RWPE1 (cell line): ENCODE results near the gene GTF3C4.

Experiments used
- CTCF ChIA-PET: fragments of 350-600 bp; sonication (Branson Sonifier 250); formaldehyde crosslinking; extraction: SDS; loops from one replicate; lab custom pipeline; 2021; lab: Yijun Ruan, JAX
- POLR2A ChIA-PET: fragments of 400-600 bp; formaldehyde crosslinking; extraction: SDS; loops from one replicate; lab custom pipeline; 2020; ENCODE audit warnings: antibody characterized with exemption; ENCODE audit not compliant: low non-redundant PET; lab: Yijun Ruan, JAX
- DNase-seq: peaks from one replicate; pipeline ENCODE4 v3.0.0; 2012; ENCODE audit warnings: low spot score
- H3K27ac ChIP-seq: fragments of 450-650 bp; 2 replicates; pipeline ENCODE4 v1.5.1; 2017
- TF ChIP-seq, protein P1 (sequence below): fragments of 450-650 bp; conservative IDR thresholded peaks from 2 replicates; pipeline ENCODE4 v1.5.1; 2017; ENCODE audit warnings: low read depth, mild to moderate bottlenecking

Gene GTF3C4

DNA sequence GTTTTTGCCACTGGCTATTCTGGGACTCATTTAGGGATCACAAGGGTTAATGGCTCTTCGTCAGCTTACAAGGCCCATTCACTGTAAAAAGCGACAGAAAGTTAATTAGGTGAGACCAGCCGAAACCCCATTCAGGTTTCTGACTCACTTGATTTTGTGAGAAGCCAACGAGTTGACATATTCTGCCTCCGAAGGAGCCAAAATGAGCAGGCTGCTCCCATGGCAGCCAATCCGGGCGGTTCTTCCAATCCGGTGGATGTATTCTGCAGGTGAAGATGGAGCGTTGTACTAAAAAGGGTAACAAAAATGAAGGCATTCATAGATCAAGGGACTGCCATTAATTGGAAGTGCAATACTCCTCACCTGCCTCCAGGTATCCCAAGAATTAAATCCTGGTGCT lies 40.1 kb upstream of the GTF3C4 start:
- POLR2A ChIA-PET = no interaction called here
- CTCF ChIA-PET = interaction anchor here (0.5 kb wide), 1 partner anchor 11 kb away, joined by 4 read pairs; no protein-coding TSS in a partner anchor
- TF ChIP-seq, protein P1, sequence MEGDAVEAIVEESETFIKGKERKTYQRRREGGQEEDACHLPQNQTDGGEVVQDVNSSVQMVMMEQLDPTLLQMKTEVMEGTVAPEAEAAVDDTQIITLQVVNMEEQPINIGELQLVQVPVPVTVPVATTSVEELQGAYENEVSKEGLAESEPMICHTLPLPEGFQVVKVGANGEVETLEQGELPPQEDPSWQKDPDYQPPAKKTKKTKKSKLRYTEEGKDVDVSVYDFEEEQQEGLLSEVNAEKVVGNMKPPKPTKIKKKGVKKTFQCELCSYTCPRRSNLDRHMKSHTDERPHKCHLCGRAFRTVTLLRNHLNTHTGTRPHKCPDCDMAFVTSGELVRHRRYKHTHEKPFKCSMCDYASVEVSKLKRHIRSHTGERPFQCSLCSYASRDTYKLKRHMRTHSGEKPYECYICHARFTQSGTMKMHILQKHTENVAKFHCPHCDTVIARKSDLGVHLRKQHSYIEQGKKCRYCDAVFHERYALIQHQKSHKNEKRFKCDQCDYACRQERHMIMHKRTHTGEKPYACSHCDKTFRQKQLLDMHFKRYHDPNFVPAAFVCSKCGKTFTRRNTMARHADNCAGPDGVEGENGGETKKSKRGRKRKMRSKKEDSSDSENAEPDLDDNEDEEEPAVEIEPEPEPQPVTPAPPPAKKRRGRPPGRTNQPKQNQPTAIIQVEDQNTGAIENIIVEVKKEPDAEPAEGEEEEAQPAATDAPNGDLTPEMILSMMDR = no peak
- no peak overlapping the region for H3K27ac ChIP-seq
- DNase-seq = no peak

GRCh38 chr9:132630811-132631210 lies 39.5 kb upstream of the GTF3C4 start:
- CTCF ChIA-PET = interaction anchor here (0.5 to 1.2 kb wide), 2 partner anchors 11 to 14 kb away, joined by 3 to 4 read pairs; no protein-coding TSS in a partner anchor
- POLR2A ChIA-PET = no interaction called here
- H3K27ac ChIP-seq = no peak overlapping the region
- DNase-seq = peak; percentile 80
- TF ChIP-seq, protein P1 = no peak

DNA sequence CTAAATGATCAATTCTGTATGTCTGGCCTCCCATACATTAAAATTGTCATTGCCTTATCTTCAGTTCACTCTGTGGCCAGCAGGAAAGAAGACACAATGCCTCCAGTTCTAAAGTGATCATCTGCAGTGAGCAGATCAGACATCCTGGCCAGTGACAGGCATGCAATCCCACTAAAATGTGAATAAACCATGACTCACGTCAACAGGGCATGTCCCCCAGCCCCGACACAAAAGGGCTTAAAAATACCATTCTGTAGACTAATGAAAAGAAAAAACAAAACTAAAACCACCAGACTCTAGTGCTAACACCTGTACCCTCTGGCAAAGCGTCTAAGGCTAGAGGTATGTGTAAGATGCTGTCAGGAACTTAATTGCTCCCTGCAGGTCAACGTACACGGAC lies 39.0 kb upstream of the GTF3C4 start:
- TF ChIP-seq, protein P1 = no peak
- CTCF ChIA-PET = interaction anchor here (0.6 to 1.2 kb wide), 2 partner anchors 13 to 285 kb away, joined by 3 read pairs; no protein-coding TSS in a partner anchor
- H3K27ac ChIP-seq = no peak overlapping the region; the same call in 1 of the 2 replicates
- POLR2A ChIA-PET = interaction anchor here (0.6 kb wide), 1 partner anchor 277 kb away, joined by 3 read pairs; the partner anchor contains the start of gene SETX
- DNase-seq = peak; percentile 94

GRCh38 chr9:132631685-132632084 lies 38.6 kb upstream of the GTF3C4 start:
- no peak for DNase-seq
- TF ChIP-seq, protein P1 = no peak
- no peak overlapping the region; the same call in 1 of the 2 replicates for H3K27ac ChIP-seq
- POLR2A ChIA-PET = interaction anchor here (0.6 kb wide), 1 partner anchor 277 kb away, joined by 3 read pairs; the partner anchor contains the start of gene SETX
- CTCF ChIA-PET = interaction anchor here (0.6 to 1.2 kb wide), 2 partner anchors 13 to 285 kb away, joined by 3 read pairs; no protein-coding TSS in a partner anchor

DNA sequence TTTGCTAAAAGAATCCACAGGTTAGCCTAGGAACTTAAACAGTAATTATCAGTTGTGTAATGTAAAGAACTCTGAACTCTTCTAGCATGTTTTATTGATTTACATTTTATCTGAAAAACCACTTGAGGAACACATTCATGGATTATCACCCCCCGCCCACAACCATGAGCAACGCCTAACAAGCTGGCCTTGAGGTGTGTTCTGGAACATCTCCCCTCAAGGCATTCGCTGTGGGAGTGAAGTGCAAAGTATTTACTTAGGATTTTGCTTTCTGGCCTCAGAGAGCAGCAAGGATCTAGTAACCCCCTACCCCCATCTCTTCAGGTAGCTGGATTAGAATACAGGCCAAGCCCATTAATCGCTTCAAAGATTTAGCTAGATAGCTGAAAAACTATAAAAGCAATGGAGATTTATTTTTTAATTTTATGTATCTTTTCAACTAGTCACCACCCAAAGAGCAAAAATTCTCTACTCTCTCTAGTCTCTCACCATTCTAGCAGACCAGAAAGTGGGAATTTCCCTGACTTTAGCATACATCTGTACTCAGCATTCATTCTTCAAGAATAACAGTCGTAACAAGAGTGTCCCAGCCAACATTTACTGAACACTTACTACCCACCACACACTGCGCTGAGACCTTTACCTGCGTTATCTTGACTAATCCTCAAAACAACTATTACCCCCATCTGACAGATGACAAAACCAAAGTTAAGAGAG lies 37.7 kb upstream of the GTF3C4 start:
- POLR2A ChIA-PET = no interaction called here
- H3K27ac ChIP-seq = no peak overlapping the region
- peak; percentile 35 for DNase-seq
- CTCF ChIA-PET = interaction anchor here (0.6 to 0.8 kb wide), 2 partner anchors 32 to 805 kb away, joined by 3 read pairs; no protein-coding TSS in a partner anchor
- TF ChIP-seq, protein P1 = no peak

GRCh38 chr9:132634327-132634726 lies 35.9 kb upstream of the GTF3C4 start:
- no peak for DNase-seq
- TF ChIP-seq, protein P1 = no peak
- ChIA-PET POLR2A (no interaction called here), CTCF (interaction anchor here (1.0 kb wide), 1 partner anchor 11 kb away, joined by 3 read pairs; no protein-coding TSS in a partner anchor)
- no peak overlapping the region for H3K27ac ChIP-seq
